Mesenchymal stem cell (in vitro differentiated cells and primary cell): Measurements from ENCODE around the gene GAK.

Source experiments
- DNase-seq: peaks from one replicate; pipeline ENCODE4 v3.0.0-alpha.2; 2013
- H2AFZ ChIP-seq: one replicate; pipeline ENCODE4 v1.6.1; 2013; ENCODE audit warnings: low read depth, mild to moderate bottlenecking, control low read depth, inconsistent platforms, low read length, moderate library complexity
- H2AK5ac ChIP-seq: 2 replicates; pipeline ENCODE4 v1.6.1; 2013; ENCODE audit warnings: low read length, moderate library complexity, mild to moderate bottlenecking, inconsistent platforms; ENCODE audit not compliant: severe bottlenecking
- H2BK120ac ChIP-seq: one replicate; pipeline ENCODE4 v1.6.1; 2013; ENCODE audit warnings: low read depth, mild to moderate bottlenecking, inconsistent platforms, low read length, moderate library complexity
- H2BK12ac ChIP-seq, 2 experiments: one replicate each; pipeline ENCODE4 v1.6.1; 2013; ENCODE audit warnings: inconsistent platforms in 2 of 2, low read length in 2 of 2, mild to moderate bottlenecking in 2 of 2, moderate library complexity in 2 of 2, control low read depth in 1 of 2
- H2BK15ac ChIP-seq: one replicate; pipeline ENCODE4 v1.6.1; 2013; ENCODE audit warnings: mild to moderate bottlenecking, low read depth, inconsistent platforms; ENCODE audit not compliant: poor library complexity, severe bottlenecking
- H2BK5ac ChIP-seq: 2 replicates; pipeline ENCODE4 v1.6.1; 2013; ENCODE audit warnings: low read depth, mild to moderate bottlenecking, low read length, control low read depth, inconsistent platforms; ENCODE audit not compliant: poor library complexity, severe bottlenecking
- H3K14ac ChIP-seq, 2 experiments: one replicate each; pipeline ENCODE4 v1.6.1; 2013; ENCODE audit warnings: inconsistent platforms in 2 of 2, low read length in 2 of 2, control low read depth in 1 of 2, mild to moderate bottlenecking in 1 of 2, moderate library complexity in 1 of 2
- H3K18ac ChIP-seq, 2 experiments: one replicate each; pipeline ENCODE4 v1.6.1; 2013; ENCODE audit warnings: inconsistent platforms in 2 of 2, low read length in 2 of 2, control low read depth in 1 of 2, low read depth in 1 of 2, mild to moderate bottlenecking in 1 of 2
- H3K23ac ChIP-seq, 2 experiments: one replicate each; pipeline ENCODE4 v1.6.1; 2013; ENCODE audit warnings: inconsistent platforms in 2 of 2, low read length in 2 of 2, mild to moderate bottlenecking in 2 of 2, moderate library complexity in 2 of 2, control low read depth in 1 of 2
- H3K27ac ChIP-seq: 2 replicates; pipeline ENCODE4 v1.5.1; 2013; ENCODE audit warnings: mild to moderate bottlenecking, moderate library complexity, low read length, control low read depth, inconsistent platforms; ENCODE audit not compliant: poor library complexity, severe bottlenecking
- H3K27me3 ChIP-seq, 2 experiments: 2 replicates each; pipeline versions ENCODE4 v1.6.1 to v1.7.0; 2013; ENCODE audit warnings: low read length in 2 of 2, mild to moderate bottlenecking in 2 of 2, moderate library complexity in 2 of 2, control low read depth in 1 of 2, inconsistent platforms in 1 of 2; ENCODE audit not compliant: control insufficient read depth in 1 of 2, insufficient read depth in 1 of 2
- H3K36me3 ChIP-seq, 2 experiments: 2 replicates each; pipeline versions ENCODE4 v1.6.1 to v1.7.0; 2013; ENCODE audit warnings: low read length in 2 of 2, control low read depth in 1 of 2, inconsistent platforms in 1 of 2, low read depth in 1 of 2, mild to moderate bottlenecking in 1 of 2; ENCODE audit not compliant: insufficient read depth in 2 of 2, control insufficient read depth in 1 of 2
- H3K4ac ChIP-seq, 2 experiments: one replicate each; pipeline ENCODE4 v1.6.1; 2013; ENCODE audit warnings: inconsistent platforms in 2 of 2, low read length in 2 of 2, mild to moderate bottlenecking in 2 of 2, moderate library complexity in 2 of 2, control low read depth in 1 of 2, low read depth in 1 of 2
- H3K4me1 ChIP-seq: 2 replicates; pipeline ENCODE4 v1.6.1; 2013; ENCODE audit warnings: low read depth, low read length, control low read depth; ENCODE audit not compliant: control insufficient read depth, insufficient read depth
- H3K4me2 ChIP-seq: 2 replicates; pipeline ENCODE4 v1.6.1; 2013; ENCODE audit warnings: low read length, mild to moderate bottlenecking, inconsistent platforms; ENCODE audit not compliant: poor library complexity, severe bottlenecking
- H3K4me3 ChIP-seq, 2 experiments: 2 replicates each; pipeline versions ENCODE4 v1.5.1 to v1.7.0; 2013; ENCODE audit warnings: low read length in 2 of 2, mild to moderate bottlenecking in 2 of 2, control low read depth in 1 of 2, low read depth in 1 of 2; ENCODE audit not compliant: insufficient read depth in 1 of 2
- H3K79me1 ChIP-seq: replicated peaks from 2 replicates; pipeline ENCODE4 v1.6.1; 2013; ENCODE audit warnings: mild to moderate bottlenecking, control low read depth, low read length, inconsistent platforms; ENCODE audit not compliant: poor library complexity, severe bottlenecking
- H3K9ac ChIP-seq: 2 replicates; pipeline ENCODE4 v1.7.0; 2013; ENCODE audit warnings: mild to moderate bottlenecking, low read length, moderate library complexity
- H3K9me3 ChIP-seq: 2 replicates; pipeline ENCODE4 v1.7.0; 2013; ENCODE audit warnings: mild to moderate bottlenecking, low read length; ENCODE audit not compliant: control insufficient read depth
- H4K8ac ChIP-seq: one replicate; pipeline ENCODE4 v1.6.1; 2013; ENCODE audit warnings: inconsistent platforms, mild to moderate bottlenecking, low read length, moderate library complexity
- H4K91ac ChIP-seq: one replicate; pipeline ENCODE4 v1.6.1; 2013; ENCODE audit warnings: mild to moderate bottlenecking, low read length, inconsistent platforms
- WGBS: methylation state at CpG from one replicate; pipeline ENCODE4 v1.1.7; 2013; ENCODE audit warnings: mixed read lengths; 5-methylcytosine and 5-hydroxymethylcytosine counted together

GAK gene

DNA sequence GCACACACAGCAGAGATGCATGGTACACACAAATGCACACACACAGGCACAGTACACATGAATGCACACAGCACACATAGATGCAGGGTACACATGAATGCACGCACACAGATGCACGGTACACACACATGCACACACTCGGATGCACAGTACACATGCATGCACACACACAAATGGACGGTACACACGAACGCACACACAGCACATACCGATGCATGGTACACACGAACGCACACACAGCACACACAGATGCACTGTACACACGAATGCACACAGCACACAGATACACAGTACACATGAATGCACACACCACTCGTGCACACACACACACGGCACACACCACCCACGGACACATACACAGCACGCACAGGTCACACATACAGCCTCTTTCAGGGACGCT lies 62.3 kb downstream of the GAK start:
- Histone ChIP-seq H2BK120ac (no peak overlapping the region), H3K9ac (no peak overlapping the region), H2BK12ac (no peak overlapping the region), H3K9me3 (no peaks in the 10 kb centered on the region), H3K4me2 (no peak overlapping the region), H3K27ac (no peak overlapping the region), H3K23ac (no peak overlapping the region), H2BK5ac (no peak overlapping the region), H3K18ac (no peak overlapping the region), H3K27me3 (no peaks in the 10 kb centered on the region), H3K36me3 (peaks cover 91% of the 10 kb centered on the region in 2 experiments), H4K91ac (peak overlapping the region; percentile 19), H3K79me1 (peaks cover 17% of the 10 kb centered on the region), H3K4ac (no peak overlapping the region), H2AK5ac (no peak overlapping the region), H2BK15ac (no peak overlapping the region), H4K8ac (no peak overlapping the region), H2AFZ (no peak overlapping the region), H3K4me1 (peaks cover 35% of the 10 kb centered on the region), H3K4me3 (no peak overlapping the region), H3K14ac (no peak overlapping the region)
- no peak for DNase-seq
- WGBS, result 97% methylated on average over 15 of the region's 15 CpGs

DNA sequence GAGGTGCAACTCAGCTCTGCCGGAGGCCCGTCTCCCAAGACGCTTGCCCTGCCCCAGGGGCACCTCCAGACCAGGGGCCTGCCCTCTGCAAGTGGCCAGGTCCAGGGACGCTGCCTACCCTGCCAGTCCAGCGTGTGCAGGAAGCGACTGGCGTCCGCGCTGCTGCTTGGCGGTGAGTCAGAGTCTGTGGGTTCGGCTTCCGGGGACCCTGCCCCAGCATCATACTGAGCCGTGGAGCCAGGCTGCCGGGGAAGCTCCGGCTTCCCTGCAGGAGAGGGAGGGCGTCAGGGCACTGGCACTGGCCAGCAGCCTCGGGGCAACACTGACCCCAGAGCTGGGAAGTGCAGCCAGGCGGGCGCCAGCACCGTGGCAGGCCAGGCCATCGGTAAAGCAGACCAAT lies 63.7 kb downstream of the GAK start:
- Histone ChIP-seq H3K23ac (no peak overlapping the region), H3K27ac (peak overlapping the region; percentile 43), H3K4me1 (peaks cover 35% of the 10 kb centered on the region), H3K14ac (no peak overlapping the region), H2BK12ac (no peak overlapping the region), H4K8ac (no peak overlapping the region), H4K91ac (peak overlapping the region; percentile 1), H3K9me3 (no peaks in the 10 kb centered on the region), H3K4me3 (no peak overlapping the region), H3K18ac (no peak overlapping the region), H3K27me3 (no peaks in the 10 kb centered on the region), H3K9ac (no peak overlapping the region), H2AK5ac (no peak overlapping the region), H3K4ac (no peak overlapping the region), H2BK120ac (no peak overlapping the region), H2BK15ac (no peak overlapping the region), H3K4me2 (no peak overlapping the region), H2BK5ac (no peak overlapping the region), H3K36me3 (peaks cover 90 to 93% of the 10 kb centered on the region in 2 experiments), H2AFZ (no peak overlapping the region), H3K79me1 (peaks cover 17% of the 10 kb centered on the region)
- DNase-seq, result no peak
- WGBS, result 96% methylated on average over 21 of the region's 21 CpGs

DNA sequence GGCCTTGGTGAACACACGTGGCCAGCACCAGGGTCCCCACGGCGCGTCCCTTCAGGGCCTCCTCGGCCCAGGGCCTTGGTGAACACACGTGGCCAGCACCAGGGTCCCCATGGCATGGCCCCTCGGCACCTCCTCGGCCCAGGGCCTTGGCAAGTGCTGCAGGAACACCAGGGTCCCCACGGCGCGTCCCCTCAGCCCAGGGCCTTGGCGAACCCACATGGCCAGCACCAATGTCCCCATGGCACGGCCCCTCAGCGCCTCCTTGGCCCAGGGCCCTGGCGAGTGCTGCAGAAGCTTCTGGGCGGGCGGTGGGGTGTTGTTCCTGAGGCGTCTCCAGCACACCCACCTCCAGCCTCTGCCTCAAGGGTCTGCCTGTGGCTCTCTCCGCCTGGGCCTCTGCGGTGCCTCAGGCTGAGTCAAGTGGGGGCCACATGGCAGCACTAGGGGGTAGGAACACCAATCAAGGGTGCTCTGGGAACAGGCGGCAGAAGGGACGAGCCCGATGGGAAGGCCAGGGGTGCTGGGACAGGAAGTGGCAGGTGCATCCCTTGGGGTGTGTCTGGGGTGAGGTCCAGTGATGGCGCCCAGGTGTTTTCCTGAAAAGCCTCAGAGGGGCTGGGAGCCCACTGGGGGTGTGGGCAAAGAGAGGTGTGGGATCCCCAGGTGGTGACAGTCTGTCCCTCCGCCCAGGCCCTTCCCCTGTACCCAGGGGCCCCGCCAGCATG lies 64.4 kb downstream of the GAK start:
- Histone ChIP-seq H3K36me3 (peaks cover 90 to 93% of the 10 kb centered on the region in 2 experiments), H4K8ac (no peak overlapping the region), H3K9ac (no peak overlapping the region), H2AK5ac (peak overlapping the region; percentile 50), H4K91ac (no peak overlapping the region), H2BK120ac (no peak overlapping the region), H3K4ac (no peak overlapping the region), H3K4me1 (peaks cover 35% of the 10 kb centered on the region), H2BK12ac (no peak overlapping the region), H3K4me2 (peak overlapping the region; percentile 3), H3K4me3 (no peak overlapping the region), H2AFZ (no peak overlapping the region), H3K23ac (no peak overlapping the region), H2BK5ac (no peak overlapping the region), H2BK15ac (no peak overlapping the region), H3K18ac (no peak overlapping the region), H3K14ac (no peak overlapping the region), H3K79me1 (peaks cover 17% of the 10 kb centered on the region), H3K9me3 (peaks cover 4% of the 10 kb centered on the region), H3K27me3 (no peaks in the 10 kb centered on the region), H3K27ac (peak overlapping the region; percentile 43)
- no peak for DNase-seq
- 98% methylated on average over 26 of the region's 26 CpGs for WGBS

GRCh38 chr4:866761-867390 lies 65.2 kb downstream of the GAK start:
- Histone ChIP-seq H3K36me3 (peaks cover 88 to 91% of the 10 kb centered on the region in 2 experiments), H3K79me1 (peaks cover 17% of the 10 kb centered on the region), H3K4me2 (peak overlapping the region; percentile 19), H3K9me3 (peaks cover 6% of the 10 kb centered on the region), H3K27me3 (no peaks in the 10 kb centered on the region), H2AK5ac (no peak overlapping the region), H2BK120ac (no peak overlapping the region), H3K4me1 (peaks cover 35% of the 10 kb centered on the region), H3K23ac (no peak overlapping the region), H3K18ac (no peak overlapping the region), H4K91ac (no peak overlapping the region), H2BK5ac (no peak overlapping the region), H2AFZ (no peak overlapping the region), H3K4me3 (no peak overlapping the region), H3K14ac (no peak overlapping the region), H3K4ac (no peak overlapping the region), H4K8ac (no peak overlapping the region), H2BK12ac (no peak overlapping the region), H2BK15ac (no peak overlapping the region), H3K27ac (peak overlapping the region; percentile 8), H3K9ac (no peak overlapping the region)
- no peak for DNase-seq
- WGBS, result 91% methylated on average over 28 of the region's 28 CpGs
